HepG2 (cell line): ENCODE results near the gene SDC4. TPM values are rescaled to one million over a fixed set of nuclear protein-coding genes. Genes with fewer than 3 reads are reported as not detected.

Experiments used
- ATAC-seq: fragments of 200-7000 bp; cut with Tn5 transposase; 3 replicates; pipeline ENCODE4 v1.9.1; 2020; ENCODE audit warnings: mild to moderate bottlenecking, moderate library complexity
- BruUV-seq: library from RNA; stranded (reverse); fragments of 400-500 nt; replicated peaks from 2 replicates; lab custom pipeline; 2021; lab: Mats Ljungman, UMichigan
- CTCF ChIA-PET: fragments of 300-600 bp; formaldehyde crosslinking; extraction: SDS; loops from one replicate; lab custom pipeline; 2021; ENCODE audit warnings: low total read pairs, inconsistent platforms, low intra/inter-chr PET ratio; lab: Yijun Ruan, JAX
- POLR2A ChIA-PET: fragments of 350-600 bp; sonication (Branson Sonifier 250); formaldehyde crosslinking; loops from one replicate; lab custom pipeline; 2020; ENCODE audit warnings: antibody characterized with exemption, inconsistent platforms; lab: Yijun Ruan, JAX
- DNase-seq: peaks from one replicate; pipeline ENCODE4 v3.0.0-alpha.2; 2015; ENCODE audit warnings: low spot score
- FAIRE-seq: peaks from 3 replicates; lab custom pipeline; 2011; peaks lifted over from hg19 to GRCh38; lab: Jason Lieb, UNC
- H2AFZ ChIP-seq: one replicate; pipeline ENCODE4 v1.6.1; 2011; ENCODE audit warnings: low read length, inconsistent platforms
- H3K27ac ChIP-seq: fragments of 300-600 bp; 3 replicates; pipeline ENCODE4 v1.8.0; 2011; ENCODE audit warnings: mixed run types, mild to moderate bottlenecking, mixed read lengths, low read length, inconsistent platforms; ENCODE audit not compliant: insufficient read depth; ENCODE audit errors: extremely low read length
- H3K27me3 ChIP-seq, 2 experiments: fragments of 200-600 bp in 1 of 2; 2 replicates in 1 of 2; 3 replicates in 1 of 2; pipeline versions ENCODE4 v1.6.0 to v1.8.0; 2011; ENCODE audit warnings: low read length in 2 of 2, mild to moderate bottlenecking in 2 of 2, moderate library complexity in 2 of 2, inconsistent platforms in 1 of 2; ENCODE audit not compliant: insufficient read depth in 2 of 2, control insufficient read depth in 1 of 2
- H3K36me3 ChIP-seq, 2 experiments: fragments of 200-600 bp in 1 of 2; replicated peaks in 1 of 2; 2 replicates in 1 of 2; 3 replicates in 1 of 2; pipeline versions ENCODE4 v1.5.1 to v1.8.0; 2011; ENCODE audit warnings: low read length in 2 of 2, inconsistent platforms in 1 of 2; ENCODE audit not compliant: insufficient read depth in 2 of 2, control insufficient read depth in 1 of 2
- H3K4me1 ChIP-seq: 2 replicates; pipeline ENCODE4 v1.5.1; 2012; ENCODE audit warnings: low read length, inconsistent platforms; ENCODE audit not compliant: insufficient read depth
- H3K4me2 ChIP-seq: 2 replicates; pipeline ENCODE4 v1.6.0; 2011; ENCODE audit warnings: low read depth, low read length, inconsistent platforms
- H3K4me3 ChIP-seq, 3 experiments: fragments of 200-600 bp in 1 of 3; sonication (generic), shearing (Covaris generic) in 1 of 3; replicated peaks in 1 of 3; 2 replicates each; pipeline ENCODE4 v1.5.1; 2011 to 2016; ENCODE audit warnings: low read length in 3 of 3, inconsistent platforms in 2 of 3, low read depth in 2 of 3, mild to moderate bottlenecking in 2 of 3, control low read depth in 1 of 3, mixed read lengths in 1 of 3; ENCODE audit not compliant: insufficient read depth in 1 of 3
- H3K79me2 ChIP-seq: one replicate; pipeline ENCODE4 v1.6.1; 2011; ENCODE audit warnings: low read length, inconsistent platforms; ENCODE audit not compliant: insufficient read depth
- H3K9ac ChIP-seq: 2 replicates; pipeline ENCODE4 v1.6.0; 2011; ENCODE audit warnings: mild to moderate bottlenecking, low read depth, low read length, inconsistent platforms; ENCODE audit not compliant: insufficient read depth
- H3K9me3 ChIP-seq: 2 replicates; pipeline ENCODE4 v1.5.1; 2012; ENCODE audit warnings: mild to moderate bottlenecking, low read length
- H4K20me1 ChIP-seq: 2 replicates; pipeline ENCODE4 v1.6.0; 2011; ENCODE audit warnings: inconsistent platforms, mild to moderate bottlenecking, low read length, moderate library complexity; ENCODE audit not compliant: insufficient read depth
- FOXA1 ChIP-seq, 2 experiments: fragments of 450-650 bp in 1 of 2; sonication (generic) in 1 of 2; formaldehyde crosslinking in 1 of 2; IDR thresholded peaks; 2 replicates each; pipeline versions ENCODE4 v1.4.0 to v1.6.1; 2016 to 2020; ENCODE audit warnings: missing genetic modification reagents in 1 of 2
- FOXP1 ChIP-seq, 2 experiments: fragments of 450-650 bp in 1 of 2; IDR thresholded peaks; 2 replicates each; pipeline ENCODE4 v1.6.1; 2017 to 2018; ENCODE audit warnings: antibody characterized with exemption in 1 of 2
- HNF4A ChIP-seq: sonication (generic); formaldehyde crosslinking; IDR thresholded peaks from 2 replicates; pipeline ENCODE4 v1.4.0; 2020; ENCODE audit warnings: missing genetic modification reagents
- KLF12 ChIP-seq: sonication (generic); formaldehyde crosslinking; IDR thresholded peaks from 2 replicates; pipeline ENCODE4 v1.4.0; 2020; ENCODE audit warnings: missing genetic modification reagents, borderline replicate concordance
- RBAK ChIP-seq: sonication (generic); formaldehyde crosslinking; IDR thresholded peaks from 2 replicates; pipeline ENCODE4 v1.5.1; 2020; ENCODE audit warnings: mild to moderate bottlenecking, missing genetic modification reagents
- RCOR2 ChIP-seq: IDR thresholded peaks from 2 replicates; pipeline ENCODE4 v1.6.1; 2016; ENCODE audit warnings: missing biosample characterization, missing genetic modification reagents
- SATB2 ChIP-seq: sonication (generic); formaldehyde crosslinking; IDR thresholded peaks from 2 replicates; pipeline ENCODE4 v1.5.0; 2020; ENCODE audit warnings: missing genetic modification reagents
- ZNF451 ChIP-seq: sonication (generic); formaldehyde crosslinking; IDR thresholded peaks from 2 replicates; pipeline ENCODE4 v1.5.0; 2020; ENCODE audit warnings: mild to moderate bottlenecking, missing genetic modification reagents
- ZNF614 ChIP-seq: IDR thresholded peaks from 2 replicates; pipeline ENCODE4 v1.6.1; 2018; ENCODE audit warnings: missing biosample characterization, missing genetic modification reagents, inconsistent platforms, borderline replicate concordance
- WGBS: methylation state at CpG from one replicate; pipeline ENCODE4 v1.1.6; 2017; ENCODE audit warnings: low lambda C conversion rate; 5-methylcytosine and 5-hydroxymethylcytosine counted together
- in situ Hi-C: cut with HindIII; loops from 2 replicates; pipeline ENCODE4 v1.10.0; 2017; ENCODE audit warnings: low pct_unique_long_range_greater_than_20kb; ENCODE audit not compliant: extremely low pct_ligation_motif_present
- intact Hi-C: fragments of 100-400 bp; cut with micrococcal nuclease; formaldehyde crosslinking; loops from one replicate; pipeline ENCODE4 v1.10.0; 2022; ENCODE audit not compliant: unreplicated experiment
- polyA plus RNA-seq, 8 experiments: library from polyadenylated mRNA; depleted of rRNA in 3 of 8; stranded (reverse) in 7 of 8; unstranded in 1 of 8; fragments of >200 nt; fragmentation: Illumina TruSeq in 4 of 8; extraction: Trizol in 4 of 8; gene quantifications; 2 replicates each; pipeline versions ENCODE4 v1.2.1 to v1.2.3, GENCODE V29; 2011 to 2016; ENCODE audit warnings: low read depth in 4 of 8, missing spikeins in 1 of 8, mixed read lengths in 1 of 8; ENCODE audit not compliant: insufficient read depth in 1 of 8
- total RNA-seq, 5 experiments: library from RNA; depleted of rRNA; stranded (reverse); fragments of >200 nt; fragmentation: Illumina TruSeq; extraction: Trizol; gene quantifications; 2 replicates each; pipeline ENCODE4 v1.2.3, GENCODE V29; 2016; ENCODE audit warnings: low read depth in 1 of 5

Gene SDC4
- total and polyA plus RNA-seq, 2 of the 13 experiments (the other 11 are each of a cell fraction or from before 2014, with no cell fraction given), result 49.0 to 65.1 TPM

- no peak overlapping the region for H3K9ac ChIP-seq
- H3K79me2 ChIP-seq, result no peaks in the 10 kb centered on the region
- ChIA-PET POLR2A (interaction anchor here (23.9 to 29.5 kb wide), 2 partner anchors 4 to 12 kb away, joined by 1422 read pairs; partner anchors contain the start of genes SDC4 and SYS1), CTCF (no interaction called here)
- H3K4me2 ChIP-seq, result no peak overlapping the region
- no peak overlapping the region for H3K4me3 ChIP-seq
- intact Hi-C loops, result no loop called here
- TF ChIP-seq RBAK (peak; percentile 94), KLF12 (CRISPR knock-in tag) (no peak), RCOR2 (0 out of 2 replicates have a peak, but pooled peaks have one; percentile 7)
- ATAC-seq (no peak), FAIRE-seq (no peak), DNase-seq (no peak)
- H2AFZ ChIP-seq, result no peak overlapping the region
- in situ Hi-C loops, result no loop called here
- no TSS peak for BruUV-seq
- 23% methylated on average over 5 of the region's 5 CpGs for WGBS
- peaks cover 53% of the 10 kb centered on the region for H3K4me1 ChIP-seq
- no peaks in the 10 kb centered on the region for H3K9me3 ChIP-seq
- no peak overlapping the region for H3K27ac ChIP-seq
- H4K20me1 ChIP-seq, result no peaks in the 10 kb centered on the region
- H3K27me3 ChIP-seq, result no peaks in the 10 kb centered on the region; a peak in 1 of 5 replicates
- H3K36me3 ChIP-seq, result no peaks in the 10 kb centered on the region
These were observed 7.2 kb upstream of the SDC4 start for GRCh38 chr20:45355209-45356084.

GRCh38 chr20:45354423-45355208 lies 6.4 kb upstream of the SDC4 start:
- 52% methylated on average over 9 of the region's 9 CpGs for WGBS
- intact Hi-C loops (no loop called here), in situ Hi-C loops (no loop called here)
- no peak overlapping the region for H3K4me3 ChIP-seq
- H2AFZ ChIP-seq, result no peak overlapping the region
- ChIA-PET POLR2A (interaction anchor here (23.9 to 29.5 kb wide), 2 partner anchors 5 to 11 kb away, joined by 1422 read pairs; partner anchors contain the start of genes SDC4 and SYS1), CTCF (no interaction called here)
- H3K9me3 ChIP-seq, result no peaks in the 10 kb centered on the region
- no TSS peak for BruUV-seq
- peaks cover 53% of the 10 kb centered on the region for H3K4me1 ChIP-seq
- H3K27me3 ChIP-seq, result peaks cover 1 to 4% of the 10 kb centered on the region in 2 experiments; a peak in 2 of 5 replicates
- H3K9ac ChIP-seq, result no peak overlapping the region
- FAIRE-seq (no peak), ATAC-seq (no peak), DNase-seq (no peak)
- H3K4me2 ChIP-seq, result no peak overlapping the region
- TF ChIP-seq FOXA1 (IDR thresholded peaks at IDR 0.05), result no peak
- TF ChIP-seq FOXA1 (CRISPR knock-in tag; IDR thresholded peaks at IDR 0.05), result peak; percentile 25; the same call in 1 of the 2 replicates
- TF ChIP-seq ZNF451 (CRISPR knock-in tag), result no peak
- no peak for TF ChIP-seq FOXP1 (IDR thresholded peaks at IDR 0.05)
- peak; percentile 51 for TF ChIP-seq FOXP1 (CRISPR knock-in tag; IDR thresholded peaks at IDR 0.05)
- TF ChIP-seq HNF4A, result 0 out of 2 replicates have a peak, but pooled peaks have one; percentile 4
- TF ChIP-seq SATB2 (CRISPR knock-in tag), result no peak
- 0 out of 2 replicates have a peak, but pooled peaks have one; percentile 15 for TF ChIP-seq RCOR2
- TF ChIP-seq ZNF614 (CRISPR knock-in tag), result peak; percentile 98
- H4K20me1 ChIP-seq, result no peaks in the 10 kb centered on the region
- H3K79me2 ChIP-seq, result no peaks in the 10 kb centered on the region
- H3K27ac ChIP-seq, result no peak overlapping the region
- no peaks in the 10 kb centered on the region for H3K36me3 ChIP-seq
